ENCODE measurements around the gene HELB. TPM values are rescaled to one million over a fixed set of nuclear protein-coding genes. Genes with fewer than 3 reads are reported as not detected.

The HELB gene
- total RNA-seq, 1 experiment from 2014 or later: 9.6 TPM

GRCh38 chr12:66309606-66310005, 7.3 kb downstream of the HELB start:
- no peak for TF ChIP-seq CTCF (IDR thresholded peaks at IDR 0.05; ENCODE audit: unreplicated experiment)
- Mint-ChIP-seq H3K27me3 (ENCODE audit: unreplicated experiment) (no peaks in the 10 kb centered on the region), H3K4me3 (ENCODE audit: low read depth, unreplicated experiment) (no peak overlapping the region), H3K4me1 (ENCODE audit: low read depth, unreplicated experiment) (peaks cover 5% of the 10 kb centered on the region), H3K9me3 (ENCODE audit: low read depth, unreplicated experiment) (no peaks in the 10 kb centered on the region), H3K27ac (ENCODE audit: unreplicated experiment) (no peak overlapping the region), H3K36me3 (ENCODE audit: insufficient read depth, unreplicated experiment) (peaks cover 15% of the 10 kb centered on the region)
- no peak for DNase-seq
- intact Hi-C loops (cut with micrococcal nuclease; ENCODE audit: unreplicated experiment): no loop called here
- CTCF ChIA-PET: no interaction called here
- BruUV-seq (replicated peaks): no TSS peak

DNA sequence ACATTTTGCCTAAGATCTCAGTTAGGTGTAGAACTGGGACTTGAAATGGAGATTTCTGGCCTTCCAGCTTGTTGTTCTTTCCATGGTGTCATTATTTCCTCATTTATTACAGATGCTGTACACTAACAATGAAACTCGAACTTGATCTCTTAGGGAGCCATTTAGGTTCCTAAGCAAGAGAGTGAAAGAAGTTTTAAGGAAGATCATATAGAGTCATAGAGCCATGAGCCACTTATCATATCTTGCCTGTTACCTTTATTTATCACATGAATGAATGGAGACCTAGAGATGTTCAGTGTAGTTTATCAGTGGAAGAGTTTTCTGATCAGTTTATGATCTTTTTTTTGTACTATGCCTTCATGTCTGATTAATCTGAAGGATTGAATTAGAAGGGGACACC, 9.9 kb downstream of the HELB start:
- Mint-ChIP-seq H3K27me3 (ENCODE audit: unreplicated experiment) (no peaks in the 10 kb centered on the region), H3K27ac (ENCODE audit: unreplicated experiment) (no peak overlapping the region), H3K9me3 (ENCODE audit: low read depth, unreplicated experiment) (no peaks in the 10 kb centered on the region), H3K4me3 (ENCODE audit: low read depth, unreplicated experiment) (no peak overlapping the region), H3K36me3 (ENCODE audit: insufficient read depth, unreplicated experiment) (peaks cover 15% of the 10 kb centered on the region), H3K4me1 (ENCODE audit: low read depth, unreplicated experiment) (no peaks in the 10 kb centered on the region)
- no peak for TF ChIP-seq CTCF (IDR thresholded peaks at IDR 0.05; ENCODE audit: unreplicated experiment)
- no TSS peak for BruUV-seq (replicated peaks)
- CTCF ChIA-PET: no interaction called here
- DNase-seq: no peak
- intact Hi-C loops (cut with micrococcal nuclease; ENCODE audit: unreplicated experiment): no loop called here

- no peaks in the 10 kb centered on the region for H3K4me1 Mint-ChIP-seq (ENCODE audit: low read depth, unreplicated experiment)
- H3K27ac Mint-ChIP-seq (ENCODE audit: unreplicated experiment): no peak overlapping the region
- H3K27me3 Mint-ChIP-seq (ENCODE audit: unreplicated experiment): no peaks in the 10 kb centered on the region
- no peak for DNase-seq
- H3K36me3 Mint-ChIP-seq (ENCODE audit: insufficient read depth, unreplicated experiment): peaks cover 10% of the 10 kb centered on the region
- intact Hi-C loops (cut with micrococcal nuclease; ENCODE audit: unreplicated experiment): no loop called here
- no peaks in the 10 kb centered on the region for H3K9me3 Mint-ChIP-seq (ENCODE audit: low read depth, unreplicated experiment)
- CTCF ChIA-PET: no interaction called here
- no peak for TF ChIP-seq CTCF (IDR thresholded peaks at IDR 0.05; ENCODE audit: unreplicated experiment)
- BruUV-seq (replicated peaks): no TSS peak
- no peak overlapping the region for H3K4me3 Mint-ChIP-seq (ENCODE audit: low read depth, unreplicated experiment)
These were observed 12.0 kb downstream of the HELB start for GRCh38 chr12:66314278-66314677.

GRCh38 chr12:66319266-66319954, 17.1 kb downstream of the HELB start:
- Mint-ChIP-seq H3K27me3 (ENCODE audit: unreplicated experiment) (no peaks in the 10 kb centered on the region), H3K27ac (ENCODE audit: unreplicated experiment) (no peak overlapping the region), H3K4me1 (ENCODE audit: low read depth, unreplicated experiment) (no peaks in the 10 kb centered on the region), H3K36me3 (ENCODE audit: insufficient read depth, unreplicated experiment) (no peaks in the 10 kb centered on the region), H3K9me3 (ENCODE audit: low read depth, unreplicated experiment) (no peaks in the 10 kb centered on the region), H3K4me3 (ENCODE audit: low read depth, unreplicated experiment) (no peak overlapping the region)
- no TSS peak for BruUV-seq (replicated peaks)
- CTCF ChIA-PET: no interaction called here
- intact Hi-C loops (cut with micrococcal nuclease; ENCODE audit: unreplicated experiment): no loop called here
- TF ChIP-seq CTCF (IDR thresholded peaks at IDR 0.05; ENCODE audit: unreplicated experiment): no peak
- no peak for DNase-seq
